HG02798 (cell line): ENCODE data around the gene OPRPN.

Experiments used
- ATAC-seq: cut with Tn5 transposase; IDR thresholded peaks from one replicate; pipeline ENCODE4 v1.9.1; 2021; ENCODE audit warnings: mild to moderate bottlenecking; ENCODE audit not compliant: unreplicated experiment, poor library complexity

The OPRPN gene

GRCh38 chr4:70397580-70397979 is at the start of gene OPRPN:
TSS of gene OPRPN (plus strand) at chr4:70397940. CDS start at chr4:70399286, 1,346 bp downstream.
- no peak for ATAC-seq

- ATAC-seq: no peak
Measured at GRCh38 chr4:70356185-70356584, 41.6 kb upstream of the OPRPN start.

GRCh38 chr4:70359115-70359661 is 38.6 kb upstream of the OPRPN start:
- no peak for ATAC-seq

- ATAC-seq: no peak
Measured at GRCh38 chr4:70360460-70360859, 37.3 kb upstream of the OPRPN start, which contains the start of gene SMR3A. TSS of gene SMR3A (plus strand) at chr4:70360760. CDS start at chr4:70362116, 1,356 bp downstream.

- ATAC-seq: no peak
Measured at GRCh38 chr4:70364002-70364401, 33.7 kb upstream of the OPRPN start.

GRCh38 chr4:70365479-70365878 is 32.3 kb upstream of the OPRPN start:
- ATAC-seq: no peak

GRCh38 chr4:70367813-70368212 is 29.9 kb upstream of the OPRPN start:
- no peak for ATAC-seq

- ATAC-seq: no peak
Measured at GRCh38 chr4:70371987-70372386, 25.8 kb upstream of the OPRPN start.

GRCh38 chr4:70372760-70373159 is 25.0 kb upstream of the OPRPN start:
- no peak for ATAC-seq

- ATAC-seq: no peak
Measured at GRCh38 chr4:70380578-70380977, 17.2 kb upstream of the OPRPN start.

GRCh38 chr4:70382691-70383181 is 15.0 kb upstream of the OPRPN start, which contains the start of gene SMR3B:
TSS of gene SMR3B (plus strand) at chr4:70383131. CDS start at chr4:70384511, 1,380 bp downstream.
- ATAC-seq: no peak

GRCh38 chr4:70392057-70392776 is 5.5 kb upstream of the OPRPN start:
- ATAC-seq: peak; percentile 67

GRCh38 chr4:70399319-70399718 is 1.6 kb downstream of the OPRPN start:
- peak; percentile 41 for ATAC-seq

GRCh38 chr4:70402762-70403161 is 5.0 kb downstream of the OPRPN start:
- peak; percentile 60 for ATAC-seq

- no peak for ATAC-seq
Measured at GRCh38 chr4:70405765-70406164, 8.0 kb downstream of the OPRPN start.

- ATAC-seq: no peak
Measured at GRCh38 chr4:70425306-70425705, 27.6 kb downstream of the OPRPN start.

GRCh38 chr4:70426789-70427188 is 29.0 kb downstream of the OPRPN start:
- no peak for ATAC-seq

- ATAC-seq: no peak
Measured at GRCh38 chr4:70437197-70437596, 39.5 kb downstream of the OPRPN start.

GRCh38 chr4:70442474-70442873 is 44.7 kb downstream of the OPRPN start:
- no peak for ATAC-seq

GRCh38 chr4:70443329-70443728 is 45.6 kb downstream of the OPRPN start:
- no peak for ATAC-seq

- ATAC-seq: peak; percentile 75
Measured at GRCh38 chr4:70449220-70449619, 51.5 kb downstream of the OPRPN start.

- ATAC-seq: no peak
Measured at GRCh38 chr4:70452946-70453345, 55.2 kb downstream of the OPRPN start.
